Measurements from ENCODE around the gene BCKDHB.
"Not testable (repeated sequence)": the region's sequence is repeated elsewhere in the genome, so short reads cannot be mapped to it uniquely, and the experiment has no call there.

DNA sequence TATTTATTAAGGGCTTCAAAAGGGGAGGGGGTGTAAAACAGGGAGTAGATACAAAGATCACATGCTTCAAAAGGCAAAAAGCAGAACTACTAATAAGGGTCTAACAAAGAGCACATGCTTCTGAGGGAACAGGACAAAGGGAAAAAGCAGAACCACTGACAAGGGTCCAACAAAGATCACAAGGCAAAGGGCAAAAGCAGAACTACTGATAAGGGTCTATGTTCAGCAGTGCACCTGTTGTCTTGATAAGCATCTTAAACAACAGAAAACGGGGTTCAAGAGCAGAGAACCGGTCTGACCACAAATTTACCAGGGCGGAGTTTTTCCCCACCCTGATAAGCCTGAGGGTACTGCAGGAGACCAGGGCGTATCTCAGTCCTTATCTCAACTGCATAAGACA is 105.4 kb downstream of the BCKDHB start:
- TF ChIP-seq EP300 (IDR thresholded peaks at IDR 0.05): not testable (repeated sequence)
- TF ChIP-seq, protein P1, sequence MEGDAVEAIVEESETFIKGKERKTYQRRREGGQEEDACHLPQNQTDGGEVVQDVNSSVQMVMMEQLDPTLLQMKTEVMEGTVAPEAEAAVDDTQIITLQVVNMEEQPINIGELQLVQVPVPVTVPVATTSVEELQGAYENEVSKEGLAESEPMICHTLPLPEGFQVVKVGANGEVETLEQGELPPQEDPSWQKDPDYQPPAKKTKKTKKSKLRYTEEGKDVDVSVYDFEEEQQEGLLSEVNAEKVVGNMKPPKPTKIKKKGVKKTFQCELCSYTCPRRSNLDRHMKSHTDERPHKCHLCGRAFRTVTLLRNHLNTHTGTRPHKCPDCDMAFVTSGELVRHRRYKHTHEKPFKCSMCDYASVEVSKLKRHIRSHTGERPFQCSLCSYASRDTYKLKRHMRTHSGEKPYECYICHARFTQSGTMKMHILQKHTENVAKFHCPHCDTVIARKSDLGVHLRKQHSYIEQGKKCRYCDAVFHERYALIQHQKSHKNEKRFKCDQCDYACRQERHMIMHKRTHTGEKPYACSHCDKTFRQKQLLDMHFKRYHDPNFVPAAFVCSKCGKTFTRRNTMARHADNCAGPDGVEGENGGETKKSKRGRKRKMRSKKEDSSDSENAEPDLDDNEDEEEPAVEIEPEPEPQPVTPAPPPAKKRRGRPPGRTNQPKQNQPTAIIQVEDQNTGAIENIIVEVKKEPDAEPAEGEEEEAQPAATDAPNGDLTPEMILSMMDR (IDR thresholded peaks at IDR 0.05): not testable (repeated sequence)

Data from stomach (tissue), 4 donors.